ENCODE results near the gene ADTRP.

DNA sequence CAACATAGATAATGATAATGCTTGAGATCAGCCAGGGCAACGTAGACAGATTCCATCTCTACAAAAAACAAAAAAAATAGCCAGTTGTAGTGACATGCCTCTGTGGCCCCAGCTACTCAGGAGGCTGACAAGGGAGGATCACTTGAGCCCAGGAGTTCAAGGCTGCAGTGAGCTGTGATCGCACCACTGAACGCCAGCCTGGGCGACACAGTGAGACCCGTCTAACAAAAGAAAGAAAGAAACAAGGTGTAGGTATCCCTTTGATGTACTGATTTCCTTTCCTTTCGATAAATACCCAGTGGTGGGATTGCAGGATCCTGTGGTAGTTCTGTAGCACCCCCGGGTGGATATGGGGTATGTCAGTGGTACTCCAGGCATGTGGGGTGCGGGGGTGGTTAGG, 48.2 kb upstream of the ADTRP start:
- TF ChIP-seq POLR2A (IDR thresholded peaks at IDR 0.05): no peak
- TF ChIP-seq CTCF (IDR thresholded peaks at IDR 0.05): no peak
- TF ChIP-seq EP300 (IDR thresholded peaks at IDR 0.05): no peak

All from tibial nerve (tissue), 4 donors.